Right atrium auricular region (tissue), 2 donors: ENCODE data around the gene PKIB. TPM values are rescaled to one million over a fixed set of nuclear protein-coding genes. Genes with fewer than 3 reads are reported as not detected.

Source experiments
- DNase-seq: peaks from one replicate; pipeline ENCODE4 v3.0.0-alpha.2; 2019; ENCODE audit warnings: low spot score
- H3K27ac ChIP-seq, 2 donors: fragments of 200-600 bp; sonication (generic); 1 replicate in 1 of 2; 2 replicates in 1 of 2; pipeline ENCODE4 v1.5.1; 2016 to 2019
- H3K27me3 ChIP-seq, 2 donors: fragments of 200-600 bp; sonication (generic); one replicate each; pipeline versions ENCODE4 v1.5.1 to v1.6.0; 2017 to 2019
- H3K36me3 ChIP-seq: fragments of 200-600 bp; sonication (generic); one replicate; pipeline ENCODE4 v1.5.1; 2016
- H3K4me1 ChIP-seq, 2 donors: fragments of 200-600 bp; sonication (generic); one replicate each; pipeline versions ENCODE4 v1.5.1 to v1.6.0; 2017 to 2019
- H3K4me3 ChIP-seq, 2 donors: fragments of 200-600 bp; sonication (generic); 1 replicate in 1 of 2; 2 replicates in 1 of 2; pipeline ENCODE4 v1.5.1; 2017 to 2019; ENCODE audit warnings: mild to moderate bottlenecking in 1 of 2, moderate library complexity in 1 of 2
- H3K9me3 ChIP-seq, 2 donors: fragments of 200-600 bp; sonication (generic); one replicate each; pipeline ENCODE4 v1.5.1; 2019
- CTCF ChIP-seq, 2 donors: fragments of 200-600 bp; sonication (generic); IDR thresholded peaks; one replicate each; pipeline ENCODE4 v1.5.1; 2019; ENCODE audit warnings: antibody characterized with exemption in 2 of 2
- total RNA-seq, 2 donors: library from RNA; depleted of rRNA; stranded (reverse); fragments of >200 nt; gene quantifications; one replicate each; pipeline ENCODE4 v1.1.0, GENCODE V29; 2016

PKIB gene
- total RNA-seq, 2 donors from 2014 or later, result not detected

GRCh38 chr6:122753000-122753687, 142.9 kb downstream of the PKIB start:
- Histone ChIP-seq H3K4me1 (no peaks in the 10 kb centered on the region), H3K27me3 (no peaks in the 10 kb centered on the region), H3K36me3 (no peaks in the 10 kb centered on the region), H3K4me3 (peak overlapping the region in 1 of 2 donors; percentile 28), H3K9me3 (no peaks in the 10 kb centered on the region), H3K27ac (no peak overlapping the region)
- TF ChIP-seq CTCF (IDR thresholded peaks at IDR 0.05), result no peak
- no peak for DNase-seq

- Histone ChIP-seq H3K9me3 (no peaks in the 10 kb centered on the region), H3K4me1 (no peaks in the 10 kb centered on the region), H3K36me3 (no peaks in the 10 kb centered on the region), H3K4me3 (peak overlapping the region in 1 of 2 donors; percentile 28), H3K27me3 (no peaks in the 10 kb centered on the region), H3K27ac (no peak overlapping the region)
- TF ChIP-seq CTCF (IDR thresholded peaks at IDR 0.05), result no peak
- no peak for DNase-seq
These were observed 143.5 kb downstream of the PKIB start for GRCh38 chr6:122753688-122754056.

- Histone ChIP-seq H3K27ac (no peak overlapping the region), H3K4me1 (no peaks in the 10 kb centered on the region), H3K27me3 (no peaks in the 10 kb centered on the region), H3K9me3 (no peaks in the 10 kb centered on the region), H3K36me3 (no peaks in the 10 kb centered on the region), H3K4me3 (no peak overlapping the region)
- no peak for TF ChIP-seq CTCF (IDR thresholded peaks at IDR 0.05)
- DNase-seq, result no peak
These were observed 144.1 kb downstream of the PKIB start for GRCh38 chr6:122754191-122754731.

GRCh38 chr6:122755901-122756300, 145.7 kb downstream of the PKIB start:
- no peaks in the 10 kb centered on the region for H3K9me3 ChIP-seq
- DNase-seq, result no peak

GRCh38 chr6:122758927-122759334, 148.7 kb downstream of the PKIB start:
- TF ChIP-seq CTCF (IDR thresholded peaks at IDR 0.05), result no peak
- H3K9me3 ChIP-seq, result no peaks in the 10 kb centered on the region
- no peaks in the 10 kb centered on the region for H3K27me3 ChIP-seq
- no peak overlapping the region for H3K27ac ChIP-seq
- H3K4me3 ChIP-seq, result no peak overlapping the region
- no peaks in the 10 kb centered on the region for H3K36me3 ChIP-seq
- DNase-seq, result no peak
- H3K4me1 ChIP-seq, result no peaks in the 10 kb centered on the region

More at GRCh38 chr6:122755901-122756300, 145.7 kb downstream of the PKIB start:
- H3K4me1 ChIP-seq, result no peaks in the 10 kb centered on the region
- H3K36me3 ChIP-seq, result no peaks in the 10 kb centered on the region
- H3K27me3 ChIP-seq, result no peaks in the 10 kb centered on the region
- no peak overlapping the region for H3K27ac ChIP-seq
- no peak for TF ChIP-seq CTCF (IDR thresholded peaks at IDR 0.05)
- no peak overlapping the region for H3K4me3 ChIP-seq

GRCh38 chr6:122760330-122760729, 150.1 kb downstream of the PKIB start:
- no peaks in the 10 kb centered on the region for H3K36me3 ChIP-seq
- DNase-seq, result no peak
- H3K27me3 ChIP-seq, result no peaks in the 10 kb centered on the region
- no peak overlapping the region for H3K27ac ChIP-seq
- no peaks in the 10 kb centered on the region for H3K4me1 ChIP-seq
- no peaks in the 10 kb centered on the region for H3K9me3 ChIP-seq
- H3K4me3 ChIP-seq, result no peak overlapping the region
- TF ChIP-seq CTCF (IDR thresholded peaks at IDR 0.05), result no peak
